Activated CD4-positive, alpha-beta T cell treated with anti-CD3 and anti-CD28 coated beads for 36 hours (primary cell): Measurements from ENCODE around the gene VPS13C. TPM values are rescaled to one million over a fixed set of nuclear protein-coding genes. Genes with fewer than 3 reads are reported as not detected.

Source experiments
- ATAC-seq: fragments of 200-7000 bp; cut with Tn5 transposase; one replicate; pipeline ENCODE4 v1.10.0; 2021; ENCODE audit warnings: mild to moderate bottlenecking, moderate library complexity
- CTCF ChIA-PET: fragments of 350-600 bp; sonication (Branson Sonifier 250); formaldehyde crosslinking; loops from one replicate; lab custom pipeline; 2021; ENCODE audit warnings: antibody characterized with exemption; lab: Charles Lee
- POLR2A ChIA-PET: fragments of 350-600 bp; sonication (Branson Sonifier 250); formaldehyde crosslinking; loops from one replicate; lab custom pipeline; 2021; ENCODE audit warnings: antibody characterized with exemption, inconsistent platforms; lab: Charles Lee
- DNase-seq: peaks from one replicate; pipeline ENCODE4 v3.0.0-alpha.2; 2020
- H3K27ac Mint-ChIP-seq: one replicate; pipeline ENCODE4 v1.8.0; 2021; ENCODE audit warnings: mixed read lengths
- H3K27me3 Mint-ChIP-seq: one replicate; pipeline ENCODE4 v1.8.0; 2021; ENCODE audit warnings: mixed read lengths
- H3K36me3 Mint-ChIP-seq: one replicate; pipeline ENCODE4 v1.8.0; 2021; ENCODE audit warnings: low read depth, mixed read lengths
- H3K4me1 Mint-ChIP-seq: one replicate; pipeline ENCODE4 v1.8.0; 2021; ENCODE audit warnings: mixed read lengths
- H3K4me3 Mint-ChIP-seq: one replicate; pipeline ENCODE4 v1.8.0; 2021; ENCODE audit warnings: mild to moderate bottlenecking, moderate library complexity, mixed read lengths
- H3K9me3 Mint-ChIP-seq: one replicate; pipeline ENCODE4 v1.8.0; 2021; ENCODE audit warnings: low read depth, mixed read lengths
- intact Hi-C, 2 experiments: fragments of 100-400 bp; cut with DNase I in 1 of 2; cut with micrococcal nuclease in 1 of 2; formaldehyde crosslinking; loops; one replicate each; pipeline versions ENCODE4 v1.14.2 to v1.15.1; 2022 to 2024; cut with DNase I, micrococcal nuclease
- total RNA-seq, 2 experiments: library from RNA; stranded (reverse); gene quantifications; one replicate each; pipeline ENCODE4 v1.2.3, GENCODE V29; 2021

VPS13C gene
- total RNA-seq: 10 to 100 TPM; 40.1 to 47.2 TPM

- POLR2A ChIA-PET: interaction anchor here (0.6 kb wide), 2 partner anchors 13 to 218 kb away, joined by 3 to 6 read pairs; no protein-coding TSS in a partner anchor
- H3K4me1 Mint-ChIP-seq: peaks cover 43% of the 10 kb centered on the region
- peak; percentile 94 for DNase-seq
- H3K27me3 Mint-ChIP-seq: peaks cover 1% of the 10 kb centered on the region
- peak within 1 kb of the TSS; percentile 93 for H3K27ac Mint-ChIP-seq
- no peaks in the 10 kb centered on the region for H3K9me3 Mint-ChIP-seq
- peaks cover 5% of the 10 kb centered on the region for H3K36me3 Mint-ChIP-seq
- peak within 1 kb of the TSS; percentile 95 for H3K4me3 Mint-ChIP-seq
- intact Hi-C loops: loop anchor here (1.0 to 10.0 kb wide), 6 partner anchors 8 to 987 kb away; partner anchors contain the start of gene TLN2 (in 1 of the 2)
- CTCF ChIA-PET: interaction anchor here (0.5 to 3.8 kb wide), 14 partner anchors 11 to 1357 kb away, joined by 3 to 24 read pairs (median 3); no protein-coding TSS in a partner anchor
- ATAC-seq: peak; percentile 90
These were observed at the start of gene VPS13C for GRCh38 chr15:62060113-62060895. Gene VPS13C (minus strand): TSS chr15:62060447. CDS start chr15:62060374, 73 bp downstream.

GRCh38 chr15:62109437-62109836 is 49.2 kb upstream of the VPS13C start:
- H3K4me3 Mint-ChIP-seq: no peak overlapping the region
- ATAC-seq (no peak), DNase-seq (no peak)
- H3K27me3 Mint-ChIP-seq: peaks cover 4% of the 10 kb centered on the region
- H3K9me3 Mint-ChIP-seq: no peaks in the 10 kb centered on the region
- POLR2A ChIA-PET: no interaction called here
- intact Hi-C loops: no loop called here
- H3K27ac Mint-ChIP-seq: no peak overlapping the region
- CTCF ChIA-PET: no interaction called here
- no peaks in the 10 kb centered on the region for H3K36me3 Mint-ChIP-seq
- H3K4me1 Mint-ChIP-seq: peaks cover 16% of the 10 kb centered on the region

- CTCF ChIA-PET: interaction anchor here (1.0 to 1.1 kb wide), 2 partner anchors 10 to 37 kb away, joined by 4 to 5 read pairs; no protein-coding TSS in a partner anchor
- DNase-seq (no peak), ATAC-seq (no peak)
- Mint-ChIP-seq H3K27ac (no peak overlapping the region), H3K36me3 (no peaks in the 10 kb centered on the region), H3K4me1 (peaks cover 16% of the 10 kb centered on the region), H3K9me3 (no peaks in the 10 kb centered on the region), H3K4me3 (no peak overlapping the region), H3K27me3 (peaks cover 4% of the 10 kb centered on the region)
- POLR2A ChIA-PET: no interaction called here
- intact Hi-C loops: no loop called here
These were observed 48.2 kb upstream of the VPS13C start for GRCh38 chr15:62108411-62108810.

GRCh38 chr15:62107571-62108121 is 47.4 kb upstream of the VPS13C start:
- H3K27me3 Mint-ChIP-seq: peaks cover 4% of the 10 kb centered on the region
- H3K4me3 Mint-ChIP-seq: no peak overlapping the region
- ATAC-seq (no peak), DNase-seq (no peak)
- POLR2A ChIA-PET: no interaction called here
- intact Hi-C loops: no loop called here
- no peaks in the 10 kb centered on the region for H3K9me3 Mint-ChIP-seq
- no peaks in the 10 kb centered on the region for H3K36me3 Mint-ChIP-seq
- no peak overlapping the region for H3K27ac Mint-ChIP-seq
- CTCF ChIA-PET: interaction anchor here (0.7 to 1.6 kb wide), 4 partner anchors 10 to 130 kb away, joined by 3 to 5 read pairs (median 4); no protein-coding TSS in a partner anchor
- H3K4me1 Mint-ChIP-seq: peaks cover 16% of the 10 kb centered on the region

GRCh38 chr15:62106096-62106495 is 45.8 kb upstream of the VPS13C start:
- ATAC-seq (no peak), DNase-seq (no peak)
- H3K27me3 Mint-ChIP-seq: peaks cover 9% of the 10 kb centered on the region
- H3K4me3 Mint-ChIP-seq: no peak overlapping the region
- intact Hi-C loops: no loop called here
- POLR2A ChIA-PET: no interaction called here
- CTCF ChIA-PET: no interaction called here
- H3K27ac Mint-ChIP-seq: no peak overlapping the region
- H3K9me3 Mint-ChIP-seq: no peaks in the 10 kb centered on the region
- H3K36me3 Mint-ChIP-seq: no peaks in the 10 kb centered on the region
- H3K4me1 Mint-ChIP-seq: peaks cover 13% of the 10 kb centered on the region

GRCh38 chr15:62105266-62105665 is 45.0 kb upstream of the VPS13C start:
- ATAC-seq: no peak
- ChIA-PET CTCF (no interaction called here), POLR2A (no interaction called here)
- no peak overlapping the region for H3K4me3 Mint-ChIP-seq
- DNase-seq: no peak
- no peaks in the 10 kb centered on the region for H3K36me3 Mint-ChIP-seq
- peaks cover 5% of the 10 kb centered on the region for H3K4me1 Mint-ChIP-seq
- H3K27me3 Mint-ChIP-seq: peaks cover 9% of the 10 kb centered on the region
- no peaks in the 10 kb centered on the region for H3K9me3 Mint-ChIP-seq
- peak overlapping the region; percentile 31 for H3K27ac Mint-ChIP-seq
- intact Hi-C loops: no loop called here

- peaks cover under 1% of the 10 kb centered on the region for H3K4me1 Mint-ChIP-seq
- CTCF ChIA-PET: interaction anchor here (0.5 to 2.4 kb wide), 2 partner anchors 44 to 179 kb away, joined by 3 to 7 read pairs; partner anchors contain the start of gene VPS13C
- H3K36me3 Mint-ChIP-seq: no peaks in the 10 kb centered on the region
- no peak for ATAC-seq
- H3K27me3 Mint-ChIP-seq: peaks cover 9% of the 10 kb centered on the region
- H3K4me3 Mint-ChIP-seq: no peak overlapping the region
- POLR2A ChIA-PET: no interaction called here
- no peaks in the 10 kb centered on the region for H3K9me3 Mint-ChIP-seq
- no peak overlapping the region for H3K27ac Mint-ChIP-seq
- intact Hi-C loops: no loop called here
- no peak for DNase-seq
These were observed 44.6 kb upstream of the VPS13C start for GRCh38 chr15:62104846-62105245.

- ATAC-seq (no peak), DNase-seq (no peak)
- H3K27me3 Mint-ChIP-seq: peaks cover 9% of the 10 kb centered on the region
- CTCF ChIA-PET: interaction anchor here (0.5 to 2.4 kb wide), 2 partner anchors 44 to 179 kb away, joined by 3 to 7 read pairs; partner anchors contain the start of gene VPS13C
- intact Hi-C loops: no loop called here
- no peaks in the 10 kb centered on the region for H3K36me3 Mint-ChIP-seq
- POLR2A ChIA-PET: no interaction called here
- no peak overlapping the region for H3K27ac Mint-ChIP-seq
- no peak overlapping the region for H3K4me3 Mint-ChIP-seq
- H3K4me1 Mint-ChIP-seq: no peaks in the 10 kb centered on the region
- H3K9me3 Mint-ChIP-seq: no peaks in the 10 kb centered on the region
These were observed 44.2 kb upstream of the VPS13C start for GRCh38 chr15:62104401-62104800.

GRCh38 chr15:62103431-62103830 is 43.2 kb upstream of the VPS13C start:
- DNase-seq (no peak), ATAC-seq (no peak)
- ChIA-PET CTCF (interaction anchor here (1.2 to 2.4 kb wide), 2 partner anchors 15 to 43 kb away, joined by 3 to 7 read pairs; partner anchors contain the start of gene VPS13C), POLR2A (no interaction called here)
- no peak overlapping the region for H3K27ac Mint-ChIP-seq
- no peaks in the 10 kb centered on the region for H3K9me3 Mint-ChIP-seq
- H3K4me1 Mint-ChIP-seq: no peaks in the 10 kb centered on the region
- no peaks in the 10 kb centered on the region for H3K36me3 Mint-ChIP-seq
- intact Hi-C loops: no loop called here
- peaks cover 10% of the 10 kb centered on the region for H3K27me3 Mint-ChIP-seq
- no peak overlapping the region for H3K4me3 Mint-ChIP-seq

GRCh38 chr15:62099094-62099601 is 38.9 kb upstream of the VPS13C start:
- ChIA-PET POLR2A (interaction anchor here (0.8 kb wide), 1 partner anchor 20 kb away, joined by 3 read pairs; no protein-coding TSS in a partner anchor), CTCF (interaction anchor here (1.0 to 2.1 kb wide), 3 partner anchors 9 to 208 kb away, joined by 3 to 5 read pairs (median 4); no protein-coding TSS in a partner anchor)
- no peaks in the 10 kb centered on the region for H3K36me3 Mint-ChIP-seq
- ATAC-seq (peak; percentile 78), DNase-seq (no peak)
- intact Hi-C loops: no loop called here
- H3K4me1 Mint-ChIP-seq: no peaks in the 10 kb centered on the region
- no peak overlapping the region for H3K27ac Mint-ChIP-seq
- H3K4me3 Mint-ChIP-seq: no peak overlapping the region
- H3K9me3 Mint-ChIP-seq: no peaks in the 10 kb centered on the region
- H3K27me3 Mint-ChIP-seq: peaks cover 12% of the 10 kb centered on the region

GRCh38 chr15:62094388-62094787 is 34.1 kb upstream of the VPS13C start:
- DNase-seq (no peak), ATAC-seq (no peak)
- Mint-ChIP-seq H3K27me3 (peaks cover 9% of the 10 kb centered on the region), H3K4me3 (no peak overlapping the region), H3K9me3 (no peaks in the 10 kb centered on the region), H3K27ac (no peak overlapping the region), H3K4me1 (no peaks in the 10 kb centered on the region), H3K36me3 (no peaks in the 10 kb centered on the region)
- intact Hi-C loops: no loop called here
- POLR2A ChIA-PET: no interaction called here
- CTCF ChIA-PET: interaction anchor here (0.6 to 2.2 kb wide), 3 partner anchors 12 to 790 kb away, joined by 3 to 6 read pairs (median 4); no protein-coding TSS in a partner anchor
